ENCODE measurements around the gene EFNB2.

EFNB2 gene

GRCh38 chr13:106525865-106526264 lies 9.6 kb downstream of the EFNB2 start:
- DNase-seq (ENCODE audit: low read depth): peak; percentile 44
- TF ChIP-seq, protein P1, sequence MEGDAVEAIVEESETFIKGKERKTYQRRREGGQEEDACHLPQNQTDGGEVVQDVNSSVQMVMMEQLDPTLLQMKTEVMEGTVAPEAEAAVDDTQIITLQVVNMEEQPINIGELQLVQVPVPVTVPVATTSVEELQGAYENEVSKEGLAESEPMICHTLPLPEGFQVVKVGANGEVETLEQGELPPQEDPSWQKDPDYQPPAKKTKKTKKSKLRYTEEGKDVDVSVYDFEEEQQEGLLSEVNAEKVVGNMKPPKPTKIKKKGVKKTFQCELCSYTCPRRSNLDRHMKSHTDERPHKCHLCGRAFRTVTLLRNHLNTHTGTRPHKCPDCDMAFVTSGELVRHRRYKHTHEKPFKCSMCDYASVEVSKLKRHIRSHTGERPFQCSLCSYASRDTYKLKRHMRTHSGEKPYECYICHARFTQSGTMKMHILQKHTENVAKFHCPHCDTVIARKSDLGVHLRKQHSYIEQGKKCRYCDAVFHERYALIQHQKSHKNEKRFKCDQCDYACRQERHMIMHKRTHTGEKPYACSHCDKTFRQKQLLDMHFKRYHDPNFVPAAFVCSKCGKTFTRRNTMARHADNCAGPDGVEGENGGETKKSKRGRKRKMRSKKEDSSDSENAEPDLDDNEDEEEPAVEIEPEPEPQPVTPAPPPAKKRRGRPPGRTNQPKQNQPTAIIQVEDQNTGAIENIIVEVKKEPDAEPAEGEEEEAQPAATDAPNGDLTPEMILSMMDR (IDR thresholded peaks at IDR 0.05; ENCODE audit: insufficient read depth, low read depth, low read length, missing control alignments): no peak
- H3K4me3 ChIP-seq (ENCODE audit: low read length): no peak overlapping the region

GRCh38 chr13:106524108-106524507 lies 11.4 kb downstream of the EFNB2 start:
- TF ChIP-seq, protein P1 (IDR thresholded peaks at IDR 0.05; ENCODE audit: insufficient read depth, low read depth, low read length, missing control alignments): no peak
- H3K4me3 ChIP-seq (ENCODE audit: low read length): no peak overlapping the region
- DNase-seq (ENCODE audit: low read depth): no peak

- TF ChIP-seq, protein P1 (IDR thresholded peaks at IDR 0.05; ENCODE audit: insufficient read depth, low read depth, low read length, missing control alignments): no peak
- DNase-seq (ENCODE audit: low read depth): peak; percentile 72
- H3K4me3 ChIP-seq (ENCODE audit: low read length): no peak overlapping the region
Measured at GRCh38 chr13:106523576-106523975, 11.9 kb downstream of the EFNB2 start.

GRCh38 chr13:106522898-106523525 lies 12.4 kb downstream of the EFNB2 start:
- peak; percentile 36 for DNase-seq (ENCODE audit: low read depth)
- TF ChIP-seq, protein P1 (IDR thresholded peaks at IDR 0.05; ENCODE audit: insufficient read depth, low read depth, low read length, missing control alignments): no peak
- peak overlapping the region; percentile 9 for H3K4me3 ChIP-seq (ENCODE audit: low read length)

DNA sequence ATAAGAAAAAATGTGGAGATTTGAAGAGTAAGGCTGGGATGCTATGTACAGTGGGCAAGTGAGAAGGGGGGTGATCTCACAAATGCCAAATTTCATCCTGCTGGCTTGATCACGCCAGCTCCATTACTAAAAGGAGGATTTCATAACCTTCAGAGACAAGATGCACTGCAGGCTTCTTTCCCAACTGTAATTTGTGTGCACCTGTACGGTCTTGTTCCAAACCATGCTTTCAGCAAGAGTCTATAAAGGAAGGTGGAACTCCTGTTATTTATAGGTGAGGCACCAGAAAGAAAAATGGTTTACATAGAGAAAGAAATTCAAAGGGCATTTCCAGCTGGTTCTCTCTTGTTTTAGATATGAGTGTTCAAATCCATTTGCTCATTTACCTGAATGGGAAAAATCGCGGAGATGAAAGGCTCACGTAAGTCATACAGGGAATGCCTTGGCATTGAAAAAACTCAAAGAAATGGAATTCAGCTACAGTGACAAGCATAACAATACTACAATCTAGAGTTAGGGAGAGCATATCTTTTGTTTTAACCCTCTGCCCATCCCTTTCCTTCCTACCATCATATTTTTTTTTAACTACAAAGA lies 13.3 kb downstream of the EFNB2 start:
- DNase-seq (ENCODE audit: low read depth): peak; percentile 85
- TF ChIP-seq, protein P1 (IDR thresholded peaks at IDR 0.05; ENCODE audit: insufficient read depth, low read depth, low read length, missing control alignments): no peak
- H3K4me3 ChIP-seq (ENCODE audit: low read length): no peak overlapping the region

DNA sequence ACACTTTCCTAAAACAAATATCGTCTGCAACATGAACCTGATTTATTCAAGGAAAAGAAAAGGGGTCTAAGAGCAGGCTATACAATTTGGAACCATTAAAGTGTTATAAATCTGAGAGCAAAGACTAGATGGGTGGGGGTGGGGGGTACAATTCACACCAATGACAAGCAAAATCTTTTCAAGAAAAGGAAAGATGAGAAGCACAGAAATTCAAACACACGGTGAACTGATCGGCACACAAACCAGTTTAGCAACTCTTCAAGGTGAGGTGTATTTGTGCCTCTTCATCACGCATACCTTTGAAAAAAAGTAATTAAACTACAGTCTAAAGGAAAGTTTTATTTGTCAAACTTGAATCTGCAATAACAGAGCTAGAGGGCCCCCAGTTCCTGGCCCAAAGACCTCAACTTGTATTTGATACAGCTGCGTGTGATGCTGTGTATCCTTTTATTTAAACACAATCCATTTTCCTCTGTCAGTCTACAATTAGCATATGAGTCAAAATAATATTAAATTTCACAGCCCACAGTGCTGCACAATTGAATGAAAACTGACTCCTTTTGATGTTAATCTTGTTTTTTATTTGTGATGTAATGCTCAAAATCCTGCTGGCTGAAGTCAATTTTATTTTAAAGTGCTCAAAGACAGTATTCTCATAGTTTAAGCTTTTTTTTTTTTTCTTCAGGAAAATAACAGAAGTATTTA lies 14.2 kb downstream of the EFNB2 start:
- DNase-seq (ENCODE audit: low read depth): peak; percentile 75
- no peak overlapping the region for H3K4me3 ChIP-seq (ENCODE audit: low read length)
- TF ChIP-seq, protein P1 (IDR thresholded peaks at IDR 0.05; ENCODE audit: insufficient read depth, low read depth, low read length, missing control alignments): no peak

Data from epithelial cell of esophagus (primary cell).